Astrocyte (in vitro differentiated cells and primary cell): ENCODE measurements around the gene UBR2.

Source experiments
- CTCF ChIP-seq: IDR thresholded peaks from 2 replicates; pipeline ENCODE4 v1.5.1; 2011; ENCODE audit warnings: low read depth, mild to moderate bottlenecking, inconsistent platforms, low read length, moderate library complexity; ENCODE audit not compliant: insufficient read depth
- EZH2 ChIP-seq: IDR thresholded peaks from 2 replicates; pipeline ENCODE4 v1.6.1; 2012; ENCODE audit warnings: mild to moderate bottlenecking, low read length, inconsistent platforms; ENCODE audit not compliant: insufficient read depth

- no peak for TF ChIP-seq CTCF
- TF ChIP-seq EZH2 = no peak
Observed at GRCh38 chr6:42551217-42551616, 12.6 kb upstream of the UBR2 start.
